ENCODE results near the gene LRRK2. TPM values are rescaled to one million over a fixed set of nuclear protein-coding genes. Genes with fewer than 3 reads are reported as not detected.
"Not testable (repeated sequence)": the region's sequence is repeated elsewhere in the genome, so short reads cannot be mapped to it uniquely, and the experiment has no call there.

LRRK2 gene
- total RNA-seq, 1 donor from 2014 or later = 0.35 TPM

GRCh38 chr12:40248585-40249297 is 23.9 kb downstream of the LRRK2 start:
- no peak overlapping the region for H3K27ac Mint-ChIP-seq (ENCODE audit: unreplicated experiment)
- TF ChIP-seq CTCF (IDR thresholded peaks at IDR 0.05) = no peak
- DNase-seq (ENCODE audit: low spot score) = no peak
- H3K4me1 Mint-ChIP-seq (ENCODE audit: low read depth) = no peaks in the 10 kb centered on the region
- H3K36me3 Mint-ChIP-seq (ENCODE audit: low read depth) = no peaks in the 10 kb centered on the region
- H3K27me3 Mint-ChIP-seq (ENCODE audit: low read depth) = peaks cover 10% of the 10 kb centered on the region
- H3K9me3 Mint-ChIP-seq (ENCODE audit: low read depth) = peaks cover 5% of the 10 kb centered on the region
- H3K4me3 Mint-ChIP-seq (ENCODE audit: unreplicated experiment) = no peak overlapping the region

- not testable (repeated sequence) for DNase-seq (ENCODE audit: low spot score); H3K9me3 Mint-ChIP-seq (ENCODE audit: low read depth); H3K4me3 Mint-ChIP-seq (ENCODE audit: unreplicated experiment); H3K4me1 Mint-ChIP-seq (ENCODE audit: low read depth); H3K27ac Mint-ChIP-seq (ENCODE audit: unreplicated experiment); H3K36me3 Mint-ChIP-seq (ENCODE audit: low read depth); H3K27me3 Mint-ChIP-seq (ENCODE audit: low read depth)
These were observed 25.9 kb downstream of the LRRK2 start for GRCh38 chr12:40250652-40251051.

GRCh38 chr12:40253936-40254335 is 29.1 kb downstream of the LRRK2 start:
- no peaks in the 10 kb centered on the region for H3K4me1 Mint-ChIP-seq (ENCODE audit: low read depth)

GRCh38 chr12:40254455-40255085 is 29.8 kb downstream of the LRRK2 start:
- TF ChIP-seq CTCF (IDR thresholded peaks at IDR 0.05) = no peak
- peaks cover 5% of the 10 kb centered on the region for H3K9me3 Mint-ChIP-seq (ENCODE audit: low read depth)

More at GRCh38 chr12:40253936-40254335, 29.1 kb downstream of the LRRK2 start:
- Mint-ChIP-seq H3K27me3 (ENCODE audit: low read depth) (peaks cover 6% of the 10 kb centered on the region), H3K4me3 (ENCODE audit: unreplicated experiment) (no peak overlapping the region), H3K36me3 (ENCODE audit: low read depth) (no peaks in the 10 kb centered on the region), H3K27ac (ENCODE audit: unreplicated experiment) (no peak overlapping the region), H3K9me3 (ENCODE audit: low read depth) (peaks cover 5% of the 10 kb centered on the region)
- DNase-seq (ENCODE audit: low spot score) = no peak
- no peak for TF ChIP-seq CTCF (IDR thresholded peaks at IDR 0.05)

GRCh38 chr12:40258371-40258770 is 33.6 kb downstream of the LRRK2 start:
- Mint-ChIP-seq H3K27ac (ENCODE audit: unreplicated experiment) (no peak overlapping the region), H3K36me3 (ENCODE audit: low read depth) (no peaks in the 10 kb centered on the region), H3K4me1 (ENCODE audit: low read depth) (no peaks in the 10 kb centered on the region), H3K27me3 (ENCODE audit: low read depth) (peaks cover 8% of the 10 kb centered on the region), H3K4me3 (ENCODE audit: unreplicated experiment) (no peak overlapping the region), H3K9me3 (ENCODE audit: low read depth) (no peaks in the 10 kb centered on the region)
- TF ChIP-seq CTCF (IDR thresholded peaks at IDR 0.05) = no peak
- DNase-seq (ENCODE audit: low spot score) = no peak

More at GRCh38 chr12:40254455-40255085, 29.8 kb downstream of the LRRK2 start:
- H3K4me3 Mint-ChIP-seq (ENCODE audit: unreplicated experiment) = no peak overlapping the region
- no peak for DNase-seq (ENCODE audit: low spot score)
- H3K27ac Mint-ChIP-seq (ENCODE audit: unreplicated experiment) = no peak overlapping the region
- H3K4me1 Mint-ChIP-seq (ENCODE audit: low read depth) = no peaks in the 10 kb centered on the region
- no peaks in the 10 kb centered on the region for H3K36me3 Mint-ChIP-seq (ENCODE audit: low read depth)
- peaks cover 3% of the 10 kb centered on the region for H3K27me3 Mint-ChIP-seq (ENCODE audit: low read depth)
